B cell (primary cell): ENCODE data around the gene FHIT.

Experiments used
- CTCF ChIP-seq: fragments of 200-600 bp; IDR thresholded peaks from one replicate; pipeline ENCODE4 v1.8.0; 2022; ENCODE audit warnings: antibody characterized with exemption, mild to moderate bottlenecking
- EZH2 ChIP-seq: IDR thresholded peaks from 2 replicates; pipeline ENCODE4 v1.6.1; 2012; ENCODE audit warnings: borderline replicate concordance, low read depth, mild to moderate bottlenecking, moderate library complexity, low read length; ENCODE audit not compliant: insufficient read depth, poor library complexity, severe bottlenecking

DNA sequence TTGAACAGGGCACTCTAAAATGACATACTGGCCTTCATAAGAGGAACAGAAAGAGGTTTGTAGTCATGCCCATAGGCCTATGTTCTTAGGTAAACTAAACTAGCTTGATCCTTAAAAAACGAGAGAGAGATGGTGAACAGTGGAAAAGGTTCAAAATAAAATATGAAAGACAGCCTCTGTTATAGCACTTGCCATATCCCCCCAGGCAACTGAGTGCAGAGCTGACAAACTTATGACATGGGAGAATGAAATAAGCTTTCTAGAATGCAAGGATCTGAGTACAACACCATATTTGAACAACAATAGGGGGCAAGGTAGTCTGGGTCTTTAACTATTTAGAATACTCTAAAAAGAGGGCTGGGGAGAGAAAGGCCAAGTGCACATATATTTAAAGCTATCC is 1500.9 kb downstream of the FHIT start:
- TF ChIP-seq CTCF (no peak), EZH2 (no peak)
